ENCODE results near the gene STAG1. TPM values are rescaled to one million over a fixed set of nuclear protein-coding genes. Genes with fewer than 3 reads are reported as not detected.

Gene STAG1
- total and polyA plus RNA-seq, 9 of the 15 experiments (the other 6 are each of a cell fraction or from before 2014, with no cell fraction given), result 2.7 to 17.7 (median 8.8) TPM

DNA sequence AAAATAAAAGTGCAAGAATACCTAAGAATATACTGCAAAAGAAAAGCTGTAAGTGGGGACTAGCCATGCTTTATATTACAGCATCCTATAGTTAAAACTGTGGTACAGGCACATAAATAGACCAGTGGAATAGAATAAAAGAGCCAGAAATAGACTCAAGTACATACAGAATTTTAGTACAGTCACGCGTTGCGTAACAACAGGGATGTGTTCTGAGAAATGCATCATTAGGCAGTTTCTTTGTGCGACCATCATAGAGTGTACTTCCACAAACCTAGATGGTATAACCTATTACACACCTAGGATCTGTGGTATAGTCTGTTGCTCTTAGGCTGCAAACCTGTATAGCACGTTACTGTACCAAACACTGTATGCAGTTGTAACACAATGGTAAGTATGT is 440.2 kb downstream of the STAG1 start:
- Histone ChIP-seq H4K20me1 (replicated peaks; ENCODE audit: control insufficient read depth, insufficient read depth, low read length) (no peaks in the 10 kb centered on the region), H3K9me1 (ENCODE audit: control insufficient read depth, insufficient read depth, low read length) (no peaks in the 10 kb centered on the region), H3K4me1 (replicated peaks in 1 of 2; ENCODE audit: control insufficient read depth in 2 of 2, insufficient read depth in 2 of 2, low read length in 2 of 2) (no peaks in the 10 kb centered on the region), H2AFZ (ENCODE audit: low read depth, low read length) (no peak overlapping the region), H3K9ac (ENCODE audit: insufficient read depth in 1 of 2, low read depth in 2 of 2, low read length in 2 of 2) (no peak overlapping the region), H3K4me3 (no peak overlapping the region), H3K4me2 (ENCODE audit: insufficient read depth, low read length) (no peak overlapping the region), H3K27me3 (ENCODE audit: control insufficient read depth in 2 of 2, insufficient read depth in 2 of 2, low read length in 2 of 2) (no peaks in the 10 kb centered on the region), H3K36me3 (ENCODE audit: control insufficient read depth, insufficient read depth, low read length) (peaks cover 46% of the 10 kb centered on the region; the same call in 2 of the 3 replicates), H3K79me2 (ENCODE audit: control insufficient read depth, insufficient read depth, low read length) (no peaks in the 10 kb centered on the region), H3K27ac (ENCODE audit: extremely low read depth, low read depth, low read length) (no peak overlapping the region), H3K9me3 (replicated peaks; ENCODE audit: control insufficient read depth, insufficient read depth, low read depth, low read length) (no peaks in the 10 kb centered on the region)
- BruUV-seq (replicated peaks), result no TSS peak
- intact Hi-C loops (cut with micrococcal nuclease) (no loop called here), in situ Hi-C loops (cut with MboI) (no loop called here)
- TF ChIP-seq CEBPB (tag; IDR thresholded peaks at IDR 0.05) (peak; percentile 69), CEBPG (CRISPR knock-in tag; IDR thresholded peaks at IDR 0.05) (no peak), CEBPG (tag; conservative IDR thresholded peaks at IDR 0.05 in 1 of 2, IDR thresholded peaks at IDR 0.05 in 1 of 2) (peak in 1 of 2 experiments; percentile 50; a peak in 1 of 4 replicates), CCNT2 (IDR thresholded peaks at IDR 0.05; ENCODE audit: borderline replicate concordance, extremely low read depth, insufficient read length, low read depth, low read length) (no peak)
- WGBS (ENCODE audit: insufficient coverage, low coverage, missing lambda C conversion rate), result 95% methylated on average over 5 of the region's 5 CpGs
- ATAC-seq, result no peak
- no peak for FAIRE-seq
- CTCF ChIA-PET (ENCODE audit: low intra/inter-chr PET ratio), result no interaction called here
- DNase-seq (ENCODE audit: extremely low read depth in 1 of 4, low spot score in 3 of 4), result no peak
- POLR2A ChIA-PET, result no interaction called here

DNA sequence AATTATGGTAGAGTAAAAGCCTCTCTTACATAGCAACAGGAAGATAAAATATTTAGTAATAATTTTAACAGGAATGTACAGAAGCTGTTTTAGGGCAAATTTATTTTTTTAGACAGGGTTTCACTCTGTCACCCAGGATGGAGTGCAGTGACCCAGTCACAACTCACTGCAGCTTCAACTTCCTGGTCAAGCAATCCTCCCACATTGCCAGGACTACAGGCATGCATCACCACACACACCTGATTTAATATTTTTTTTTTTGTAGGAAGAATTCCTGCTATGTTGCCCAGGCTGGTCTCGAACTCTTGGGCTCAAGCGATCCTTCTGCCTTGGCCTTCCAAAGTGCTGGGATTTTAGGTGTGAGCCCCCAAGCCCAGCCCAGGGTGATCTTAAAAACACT is 440.9 kb downstream of the STAG1 start:
- no peak for TF ChIP-seq HDAC3 (IDR thresholded peaks at IDR 0.05; ENCODE audit: borderline replicate concordance, partially characterized antibody)
- TF ChIP-seq, protein P1, sequence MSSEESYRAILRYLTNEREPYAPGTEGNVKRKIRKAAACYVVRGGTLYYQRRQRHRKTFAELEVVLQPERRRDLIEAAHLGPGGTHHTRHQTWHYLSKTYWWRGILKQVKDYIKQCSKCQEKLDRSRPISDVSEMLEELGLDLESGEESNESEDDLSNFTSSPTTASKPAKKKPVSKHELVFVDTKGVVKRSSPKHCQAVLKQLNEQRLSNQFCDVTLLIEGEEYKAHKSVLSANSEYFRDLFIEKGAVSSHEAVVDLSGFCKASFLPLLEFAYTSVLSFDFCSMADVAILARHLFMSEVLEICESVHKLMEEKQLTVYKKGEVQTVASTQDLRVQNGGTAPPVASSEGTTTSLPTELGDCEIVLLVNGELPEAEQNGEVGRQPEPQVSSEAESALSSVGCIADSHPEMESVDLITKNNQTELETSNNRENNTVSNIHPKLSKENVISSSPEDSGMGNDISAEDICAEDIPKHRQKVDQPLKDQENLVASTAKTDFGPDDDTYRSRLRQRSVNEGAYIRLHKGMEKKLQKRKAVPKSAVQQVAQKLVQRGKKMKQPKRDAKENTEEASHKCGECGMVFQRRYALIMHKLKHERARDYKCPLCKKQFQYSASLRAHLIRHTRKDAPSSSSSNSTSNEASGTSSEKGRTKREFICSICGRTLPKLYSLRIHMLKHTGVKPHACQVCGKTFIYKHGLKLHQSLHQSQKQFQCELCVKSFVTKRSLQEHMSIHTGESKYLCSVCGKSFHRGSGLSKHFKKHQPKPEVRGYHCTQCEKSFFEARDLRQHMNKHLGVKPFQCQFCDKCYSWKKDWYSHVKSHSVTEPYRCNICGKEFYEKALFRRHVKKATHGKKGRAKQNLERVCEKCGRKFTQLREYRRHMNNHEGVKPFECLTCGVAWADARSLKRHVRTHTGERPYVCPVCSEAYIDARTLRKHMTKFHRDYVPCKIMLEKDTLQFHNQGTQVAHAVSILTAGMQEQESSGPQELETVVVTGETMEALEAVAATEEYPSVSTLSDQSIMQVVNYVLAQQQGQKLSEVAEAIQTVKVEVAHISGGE (CRISPR knock-in tag; IDR thresholded peaks at IDR 0.05), result no peak
- DNase-seq (ENCODE audit: extremely low read depth in 1 of 4, low spot score in 3 of 4) (no peak), ATAC-seq (no peak), FAIRE-seq (no peak)
- Histone ChIP-seq H3K27ac (ENCODE audit: extremely low read depth, low read depth, low read length) (no peak overlapping the region), H3K9me1 (ENCODE audit: control insufficient read depth, insufficient read depth, low read length) (no peaks in the 10 kb centered on the region), H3K4me1 (replicated peaks in 1 of 2; ENCODE audit: control insufficient read depth in 2 of 2, insufficient read depth in 2 of 2, low read length in 2 of 2) (no peaks in the 10 kb centered on the region), H3K9me3 (replicated peaks; ENCODE audit: control insufficient read depth, insufficient read depth, low read depth, low read length) (no peaks in the 10 kb centered on the region), H3K4me2 (ENCODE audit: insufficient read depth, low read length) (no peak overlapping the region), H2AFZ (ENCODE audit: low read depth, low read length) (no peak overlapping the region), H3K9ac (ENCODE audit: insufficient read depth in 1 of 2, low read depth in 2 of 2, low read length in 2 of 2) (no peak overlapping the region), H3K79me2 (ENCODE audit: control insufficient read depth, insufficient read depth, low read length) (no peaks in the 10 kb centered on the region), H3K27me3 (ENCODE audit: control insufficient read depth in 2 of 2, insufficient read depth in 2 of 2, low read length in 2 of 2) (no peaks in the 10 kb centered on the region), H4K20me1 (replicated peaks; ENCODE audit: control insufficient read depth, insufficient read depth, low read length) (no peaks in the 10 kb centered on the region), H3K36me3 (ENCODE audit: control insufficient read depth, insufficient read depth, low read length) (peaks cover 41% of the 10 kb centered on the region; the same call in 2 of the 3 replicates), H3K4me3 (no peak overlapping the region)
- 100% methylated on average over 1 of the region's 2 CpGs for WGBS (ENCODE audit: insufficient coverage, low coverage, missing lambda C conversion rate)
- CTCF ChIA-PET (ENCODE audit: low intra/inter-chr PET ratio), result no interaction called here
- intact Hi-C loops (cut with micrococcal nuclease) (no loop called here), in situ Hi-C loops (cut with MboI) (no loop called here)
- POLR2A ChIA-PET, result no interaction called here
- no TSS peak for BruUV-seq (replicated peaks)

Data from K562 (cell line).